Pancreas (tissue), 10 donors: ENCODE measurements around the gene TIMM10B. TPM values are rescaled to one million over a fixed set of nuclear protein-coding genes. Genes with fewer than 3 reads are reported as not detected.
"Not testable (repeated sequence)": the region's sequence is repeated elsewhere in the genome, so short reads cannot be mapped to it uniquely, and the experiment has no call there.

Experiments
- ATAC-seq, 4 donors: fragments of 200-7000 bp; cut with Tn5 transposase; one replicate each; pipeline versions ENCODE4 v1.8.0 to v1.9.1; 2020; ENCODE audit warnings: mild to moderate bottlenecking in 4 of 4, moderate library complexity in 4 of 4
- DNase-seq, 6 donors: peaks; one replicate each; pipeline ENCODE4 v3.0.0-alpha.2; 2020
- FAIRE-seq: peaks from 2 replicates; lab custom pipeline; 2012; peaks lifted over from hg19 to GRCh38; lab: Jason Lieb, UNC
- H3K27ac ChIP-seq, 4 donors: fragments of 200-600 bp; sonication (generic); 1 replicate in 3 of 4; 2 replicates in 1 of 4; pipeline versions ENCODE4 v1.5.0 to v1.8.0; 2020
- H3K27me3 ChIP-seq, 4 donors: fragments of 200-600 bp; one replicate each; pipeline ENCODE4 v1.8.0; 2021
- H3K36me3 ChIP-seq, 3 donors: fragments of 200-600 bp; sonication (generic) in 1 of 3; one replicate each; pipeline versions ENCODE4 v1.5.0 to v1.8.0; 2020 to 2021
- H3K4me1 ChIP-seq, 3 donors: fragments of 200-600 bp; one replicate each; pipeline ENCODE4 v1.8.0; 2021
- H3K4me3 ChIP-seq, 4 donors: fragments of 200-600 bp; sonication (generic) in 2 of 4; one replicate each; pipeline versions ENCODE4 v1.5.0 to v1.8.0; 2020 to 2021
- H3K9me3 ChIP-seq, 4 donors: fragments of 200-600 bp; one replicate each; pipeline ENCODE4 v1.8.0; 2021
- CTCF ChIP-seq, 4 donors: fragments of 200-600 bp; sonication (generic) in 3 of 4; IDR thresholded peaks; one replicate each; pipeline versions ENCODE4 v1.5.0 to v1.8.0; 2021; ENCODE audit warnings: antibody characterized with exemption in 4 of 4
- WGBS, 2 donors: extraction: QIAGEN DNeasy Blood & Tissue Kit; methylation state at CpG; one replicate each; pipeline ENCODE4 v1.1.7; 2013; 5-methylcytosine and 5-hydroxymethylcytosine counted together
- intact Hi-C, 3 donors: fragments of 100-400 bp; cut with DNase I; formaldehyde crosslinking; loops; one replicate each; pipeline versions ENCODE4 v1.11.1 to v1.14.2; 2022
- polyA plus RNA-seq, 2 donors: library from polyadenylated mRNA; stranded (reverse); fragments of 200-250 nt; gene quantifications; one replicate each; pipeline ENCODE4 v1.2.3, GENCODE V29; 2013
- total RNA-seq, 6 donors: library from RNA; stranded (reverse); fragmentation: NEBNext Ultra II Directional in 4 of 6; extraction: Animal tissue kit (Norgen Biotek cat#: 25700) in 4 of 6; gene quantifications; one replicate each; pipeline versions ENCODE4 v1.2.1 to v1.2.4, GENCODE V29; 2021 to 2023
- donor health status: healthy with polysubstance abuse.
- donor health status: DM: no; HTN: no; CAD: no; lungs with moderate emphysema.
- donor health status: DM: no; HTN: no; CAD: no.
- donor health status: control.
- donor health status: control.
- donor health status: Bipolar disorder and iron deficiency.
- donor health status: DM: yes; HTN: yes; CAD: no.
- donor health status: DM: no; HTN: no; CAD: no.
- donor health status: DM: no; HTN: no; CAD: no.
- donor health status: DM: yes; HTN: yes; CAD: no.

The TIMM10B gene
- total and polyA plus RNA-seq, 8 donors = 8.2 to 20.9 (median 16.1) TPM

- Histone ChIP-seq H3K9me3 (no peaks in the 10 kb centered on the region), H3K4me1 (no peaks in the 10 kb centered on the region), H3K27me3 (no peaks in the 10 kb centered on the region), H3K4me3 (no peak overlapping the region), H3K36me3 (peaks cover 0 to 14% (median 0%) of the 10 kb centered on the region in 3 donors), H3K27ac (no peak overlapping the region)
- FAIRE-seq (peak; percentile 78), ATAC-seq (peak in 3 of 4 donors; percentile 80 to 83 (median 82)), DNase-seq (peak in 1 of 6 donors; percentile 15)
- TF ChIP-seq CTCF (IDR thresholded peaks at IDR 0.05) = peak; percentile 46 to 73 (median 59)
- 52 to 54% methylated on average over 2 of the region's 2 CpGs for WGBS, 2 donors
- intact Hi-C loops = loop anchor here in 1 of 3 donors (10.0 kb wide), 1 partner anchor 121 kb away; no protein-coding TSS in a partner anchor
Observed at GRCh38 chr11:6505577-6506240, 24.4 kb downstream of the TIMM10B start.

DNA sequence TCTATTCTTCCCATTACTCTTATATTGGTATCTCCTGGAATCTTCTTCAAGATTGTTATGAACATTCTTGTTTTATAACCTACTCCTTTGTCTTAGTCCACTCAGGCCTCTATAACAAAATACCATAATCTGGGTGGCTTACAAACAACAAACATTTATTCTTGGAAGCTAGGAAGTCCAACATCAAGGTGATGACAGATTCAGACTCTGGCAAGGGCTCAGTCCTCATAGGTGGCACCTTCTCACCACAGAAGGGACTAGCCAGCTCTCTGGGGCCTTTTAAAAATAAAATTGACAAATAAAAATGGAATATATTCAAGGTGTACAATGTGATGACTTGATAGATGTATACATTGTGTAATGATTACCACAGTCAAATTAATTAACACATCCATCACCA is 35.6 kb downstream of the TIMM10B start:
- no peak overlapping the region for H3K4me3 ChIP-seq
- no peak for FAIRE-seq
- H3K4me1 ChIP-seq = no peaks in the 10 kb centered on the region
- no peaks in the 10 kb centered on the region for H3K9me3 ChIP-seq
- H3K27me3 ChIP-seq = no peaks in the 10 kb centered on the region
- DNase-seq = no peak
- ATAC-seq = no peak
- no peak overlapping the region for H3K27ac ChIP-seq
- TF ChIP-seq CTCF (IDR thresholded peaks at IDR 0.05) = no peak
- no peaks in the 10 kb centered on the region for H3K36me3 ChIP-seq
- intact Hi-C loops = no loop called here

DNA sequence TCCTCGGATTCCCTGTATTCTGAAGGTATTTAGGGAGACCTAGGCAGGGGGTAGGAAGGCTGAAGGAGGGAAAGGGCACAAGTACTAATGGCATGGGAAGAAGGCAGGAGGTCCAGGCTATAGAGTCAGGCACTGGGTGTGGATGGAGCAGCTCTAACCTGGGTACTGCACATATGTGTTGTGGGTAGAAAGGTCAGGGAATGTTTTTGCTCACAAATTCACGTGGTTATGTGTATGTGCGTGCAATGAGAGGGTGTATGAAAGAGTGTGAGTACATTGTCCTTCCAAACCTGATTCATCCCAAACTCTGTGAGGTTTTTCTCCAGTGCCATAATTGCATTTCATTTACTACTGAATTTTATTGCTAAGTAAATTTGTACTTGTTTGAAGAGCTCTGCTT is 39.0 kb downstream of the TIMM10B start:
- WGBS, 2 donors = 71 to 83% methylated on average over 3 of the region's 3 CpGs
- no peaks in the 10 kb centered on the region for H3K4me1 ChIP-seq
- no peak for FAIRE-seq
- intact Hi-C loops = no loop called here
- ATAC-seq = no peak
- no peak for TF ChIP-seq CTCF (IDR thresholded peaks at IDR 0.05)
- no peaks in the 10 kb centered on the region for H3K36me3 ChIP-seq
- no peaks in the 10 kb centered on the region for H3K9me3 ChIP-seq
- no peak overlapping the region for H3K27ac ChIP-seq
- no peaks in the 10 kb centered on the region for H3K27me3 ChIP-seq
- no peak for DNase-seq
- no peak overlapping the region for H3K4me3 ChIP-seq

DNA sequence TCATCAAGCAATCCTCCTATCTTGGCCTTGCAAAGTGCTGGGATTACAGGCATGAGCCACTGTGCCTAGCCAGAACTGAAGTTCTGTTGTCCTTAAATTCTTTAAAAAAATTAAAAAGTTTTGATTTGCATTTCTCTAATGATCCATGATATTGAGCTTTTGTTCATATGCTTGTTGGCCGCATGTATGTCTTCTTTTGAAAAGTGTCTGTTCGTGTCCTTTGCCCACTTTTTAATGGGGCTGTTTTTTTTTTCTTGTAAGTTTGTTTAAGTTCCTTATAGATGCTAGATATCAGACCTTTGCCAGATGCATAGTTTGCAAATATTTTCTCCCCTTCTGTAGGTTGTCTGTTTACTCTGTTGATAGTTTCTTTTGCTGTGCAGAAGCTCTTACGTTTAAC is 40.6 kb downstream of the TIMM10B start:
- intact Hi-C loops, H3K27me3 ChIP-seq, H3K9me3 ChIP-seq, DNase-seq, H3K4me1 ChIP-seq, H3K4me3 ChIP-seq, H3K36me3 ChIP-seq, ATAC-seq, H3K27ac ChIP-seq, FAIRE-seq: not testable (repeated sequence)
- WGBS, 2 donors = 94 to 95% methylated on average over 3 of the region's 3 CpGs

GRCh38 chr11:6523253-6523652 is 42.0 kb downstream of the TIMM10B start:
- Histone ChIP-seq H3K27me3 (no peaks in the 10 kb centered on the region), H3K36me3 (no peaks in the 10 kb centered on the region), H3K4me1 (no peaks in the 10 kb centered on the region), H3K4me3 (no peak overlapping the region), H3K9me3 (no peaks in the 10 kb centered on the region), H3K27ac (no peak overlapping the region)
- TF ChIP-seq CTCF (IDR thresholded peaks at IDR 0.05) = no peak
- no peak for ATAC-seq
- intact Hi-C loops = no loop called here
- no peak for DNase-seq
- no peak for FAIRE-seq
- WGBS, 2 donors = 53 to 54% methylated on average over 1 of the region's 1 CpG
